T-helper 1 cell (primary cell): Measurements from ENCODE around the gene GATD1.

Experiments
- DNase-seq, 5 donors: peaks; one replicate each; pipeline ENCODE4 v3.0.0-alpha.2; 2012 to 2020
- total RNA-seq, 4 donors: gene quantifications; one replicate each; lab custom pipeline; 2026; lab: John Stamatoyannopoulos, UW

Gene GATD1, protein sequence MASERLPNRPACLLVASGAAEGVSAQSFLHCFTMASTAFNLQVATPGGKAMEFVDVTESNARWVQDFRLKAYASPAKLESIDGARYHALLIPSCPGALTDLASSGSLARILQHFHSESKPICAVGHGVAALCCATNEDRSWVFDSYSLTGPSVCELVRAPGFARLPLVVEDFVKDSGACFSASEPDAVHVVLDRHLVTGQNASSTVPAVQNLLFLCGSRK
- total RNA-seq, result 27.4 to 50.0 (median 35.5) reads per million in 4 donors

DNA sequence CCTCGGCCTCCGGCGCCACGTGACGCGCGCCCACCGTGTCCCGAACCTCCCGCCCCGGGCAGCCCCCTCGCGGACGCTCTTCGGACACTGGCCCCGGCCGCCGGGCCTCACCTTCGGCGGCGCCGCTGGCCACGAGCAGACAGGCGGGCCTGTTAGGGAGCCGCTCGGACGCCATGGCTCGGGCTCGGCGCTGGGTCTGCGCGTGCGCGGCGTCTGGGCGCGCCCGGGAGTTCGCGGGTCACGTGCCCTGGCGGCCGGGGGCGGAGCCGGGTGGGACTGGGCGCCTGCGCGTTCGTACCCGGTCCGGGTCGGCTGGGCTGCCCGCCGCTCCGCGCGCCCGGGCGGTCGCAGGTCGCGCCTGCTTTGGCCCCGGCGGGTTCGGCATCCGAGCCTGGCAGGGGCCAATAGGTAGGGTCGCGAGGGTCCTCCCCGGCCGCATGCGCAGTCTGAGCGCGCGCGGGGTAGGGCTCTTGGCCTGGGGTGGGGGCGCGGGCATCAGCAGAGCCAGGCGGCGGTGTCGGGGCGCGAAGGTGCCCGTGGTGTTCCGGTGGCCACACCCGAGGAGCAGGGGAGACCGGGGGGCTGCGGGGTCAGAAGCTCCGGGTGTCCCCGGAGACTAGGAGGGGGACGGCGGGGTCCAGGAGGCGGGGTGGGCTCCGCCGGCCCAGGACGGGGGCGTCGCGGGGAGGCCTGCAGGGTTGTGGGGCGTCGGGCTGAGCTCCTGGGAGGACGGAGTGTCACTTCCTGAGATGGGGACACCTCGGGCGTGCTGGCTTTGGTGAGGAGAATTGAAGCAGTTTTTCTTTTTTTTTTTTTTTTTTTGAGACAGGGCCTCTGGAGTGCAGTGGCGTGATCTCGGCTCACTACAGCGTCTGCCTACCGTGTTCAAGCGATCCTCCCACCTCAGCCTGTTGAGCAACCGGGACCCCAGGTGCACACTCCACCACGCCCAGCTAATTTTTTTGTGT lies at the start of gene GATD1:
GATD1 (minus strand) TSS at position 200 of the 968 bp plus-strand sequence; CDS start at position 175, 25 bp downstream.
- peak; percentile 87 to 96 (median 90) for DNase-seq

DNA sequence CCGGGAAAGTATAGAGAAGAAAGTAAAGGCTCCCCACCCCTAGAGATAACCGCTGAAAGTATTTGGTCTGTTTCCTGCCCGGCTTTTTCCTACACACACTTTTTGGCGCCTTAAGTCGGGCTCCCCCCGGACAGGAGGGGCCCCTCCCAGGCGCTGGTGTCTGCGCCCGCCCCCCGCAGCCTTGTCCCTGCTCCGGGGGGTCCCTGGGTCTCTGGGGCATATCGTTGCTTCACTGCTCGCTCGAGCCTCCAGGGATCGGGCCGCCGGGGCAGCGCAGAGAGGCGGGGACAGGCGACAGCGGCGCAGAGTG lies 49.5 kb upstream of the GATD1 start:
- DNase-seq, result no peak

DNA sequence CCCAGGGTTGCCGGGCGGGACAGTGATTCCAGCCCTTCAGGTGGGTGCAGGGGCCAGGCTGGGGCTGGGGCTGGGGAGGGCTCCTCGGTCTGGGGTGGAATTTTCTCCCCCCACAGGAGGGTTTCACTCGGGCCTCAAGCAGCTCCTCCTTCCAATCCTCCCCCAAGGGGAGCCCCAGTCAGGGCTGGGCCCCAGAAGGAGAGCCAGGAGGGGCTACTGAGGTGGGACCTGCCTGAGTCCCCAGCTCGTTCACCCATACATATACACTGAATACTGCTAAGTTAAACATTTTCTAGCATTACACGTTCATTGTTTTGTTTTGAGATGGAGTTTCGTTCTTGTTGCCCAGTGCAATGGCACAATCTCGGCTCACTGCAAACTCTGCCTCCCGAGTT lies 48.9 kb upstream of the GATD1 start:
- DNase-seq, result no peak

DNA sequence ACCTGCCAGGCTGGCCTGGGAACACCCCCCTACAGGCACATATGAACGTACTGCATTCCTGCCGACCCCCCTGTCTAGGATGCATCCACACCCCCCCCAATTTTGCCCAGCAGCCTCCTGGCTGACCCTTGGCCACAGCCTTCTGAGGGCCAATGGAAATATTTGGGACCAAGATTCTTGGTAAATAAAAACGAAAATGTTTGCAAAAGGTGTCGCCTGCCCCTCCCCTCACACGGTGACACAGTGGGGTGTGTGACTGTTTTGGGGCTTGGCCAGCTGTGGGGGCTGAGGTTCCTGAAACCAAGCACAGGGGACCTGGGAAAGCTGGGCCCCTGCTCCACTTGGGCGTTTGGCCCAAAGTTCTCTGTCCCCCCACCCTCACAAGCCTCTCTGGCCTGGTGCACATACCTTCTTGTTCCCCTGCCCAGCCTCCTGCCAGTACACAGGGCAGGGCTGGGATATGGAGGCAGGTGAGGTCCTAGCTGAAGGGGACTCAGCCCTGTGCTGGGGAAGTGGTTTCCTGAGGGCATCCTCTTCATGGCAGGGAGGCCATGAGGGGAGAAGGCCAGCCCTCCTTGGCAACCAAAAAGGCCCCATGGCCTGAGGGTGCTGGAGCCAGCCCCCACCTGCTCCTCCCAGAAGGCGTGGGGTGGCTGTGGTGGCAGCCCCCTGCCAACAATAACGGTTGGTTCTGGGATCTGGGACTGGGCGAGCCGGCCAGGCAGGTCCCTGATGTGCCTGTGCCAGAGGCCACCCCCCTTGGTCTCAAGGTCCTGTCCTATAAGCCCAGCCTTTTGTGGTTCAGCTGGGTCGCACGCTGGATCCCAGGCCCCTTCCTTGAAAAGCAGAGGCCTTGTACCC lies 48.3 kb upstream of the GATD1 start:
- no peak for DNase-seq

DNA sequence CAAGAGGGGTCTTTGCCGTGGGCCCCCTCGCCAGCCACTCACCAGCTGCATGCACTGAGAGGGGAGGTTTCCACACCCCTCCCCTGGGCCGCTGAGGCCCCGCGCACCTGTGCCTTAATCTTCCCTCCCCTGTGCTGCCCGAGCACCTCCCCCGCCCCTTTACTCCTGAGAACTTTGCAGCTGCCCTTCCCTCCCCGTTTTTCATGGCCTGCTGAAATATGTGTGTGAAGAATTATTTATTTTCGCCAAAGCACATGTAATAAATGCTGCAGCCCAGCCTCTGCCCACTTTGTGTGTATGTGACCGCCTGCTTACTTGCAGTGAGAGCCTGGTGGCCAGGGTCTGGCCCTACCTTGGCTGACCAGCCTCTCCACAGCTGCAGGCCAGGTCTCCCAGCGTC lies 47.7 kb upstream of the GATD1 start:
- DNase-seq, result no peak

DNA sequence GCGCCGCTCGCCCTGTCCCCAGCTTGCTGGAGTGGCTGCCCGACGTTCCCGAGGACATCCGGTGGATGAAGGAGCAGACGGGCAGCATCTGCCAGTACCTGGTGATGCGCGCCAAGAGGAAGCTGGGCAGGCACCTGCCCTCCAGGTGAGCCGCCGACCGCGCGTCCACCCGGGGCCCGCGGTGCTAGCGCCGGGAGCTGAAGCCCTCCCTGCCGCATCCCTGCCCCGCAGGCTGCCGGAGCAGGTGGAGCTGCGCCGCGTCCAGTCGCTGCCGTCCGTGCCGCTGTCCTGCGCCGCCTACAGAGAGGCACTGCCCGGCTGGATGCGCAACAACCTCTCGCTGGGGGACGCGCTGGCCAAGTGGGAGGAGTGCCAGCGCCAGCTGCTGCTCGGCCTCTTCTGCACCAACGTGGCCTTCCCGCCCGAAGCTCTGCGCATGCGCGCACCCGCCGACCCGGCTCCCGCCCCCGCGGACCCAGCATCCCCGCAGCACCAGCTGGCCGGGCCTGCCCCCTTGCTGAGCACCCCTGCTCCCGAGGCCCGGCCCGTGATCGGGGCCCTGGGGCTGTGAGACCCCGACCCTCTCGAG lies 47.1 kb upstream of the GATD1 start:
- no peak for DNase-seq

DNA sequence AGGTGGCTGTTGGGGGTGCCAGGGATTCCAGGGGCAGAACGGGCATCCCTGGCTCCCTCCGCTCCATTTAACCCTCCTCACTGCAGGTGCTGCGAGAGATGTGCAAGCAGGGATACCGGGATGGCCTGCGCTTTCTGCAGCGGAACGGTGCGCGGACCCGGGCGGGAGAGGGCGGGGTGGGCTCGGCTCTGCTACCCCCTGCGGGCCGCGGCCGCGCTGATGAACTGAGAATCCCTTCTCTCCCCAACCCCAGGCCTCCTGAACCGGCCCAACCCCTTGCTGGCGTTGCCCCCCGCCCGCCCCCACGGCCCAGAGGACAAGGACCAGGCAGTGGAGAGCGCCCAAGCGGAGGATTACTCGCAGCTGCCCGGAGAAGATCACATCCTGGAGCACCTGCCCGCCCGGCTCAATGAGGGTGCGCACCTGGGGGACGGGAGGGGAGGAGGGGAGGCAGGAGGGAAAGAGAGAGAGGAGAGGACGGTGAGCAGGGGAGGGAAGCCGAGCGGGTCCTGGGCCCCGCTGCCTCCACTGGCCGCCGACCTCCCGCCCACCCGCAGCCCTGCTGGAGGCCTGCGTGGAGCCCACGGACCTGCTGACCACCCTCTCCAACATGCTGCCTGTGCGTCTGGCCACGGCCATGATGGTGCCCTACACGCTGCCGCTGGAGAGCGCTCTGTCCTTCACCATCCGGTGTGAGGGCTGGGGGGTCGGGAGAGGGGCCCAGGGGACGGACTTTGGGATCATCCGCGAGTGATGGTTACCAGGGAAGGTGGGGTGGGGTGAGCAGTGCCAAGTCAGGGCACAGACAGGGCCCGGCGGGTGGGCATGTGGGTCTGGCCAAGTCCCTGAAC lies 46.4 kb upstream of the GATD1 start:
- no peak for DNase-seq

DNA sequence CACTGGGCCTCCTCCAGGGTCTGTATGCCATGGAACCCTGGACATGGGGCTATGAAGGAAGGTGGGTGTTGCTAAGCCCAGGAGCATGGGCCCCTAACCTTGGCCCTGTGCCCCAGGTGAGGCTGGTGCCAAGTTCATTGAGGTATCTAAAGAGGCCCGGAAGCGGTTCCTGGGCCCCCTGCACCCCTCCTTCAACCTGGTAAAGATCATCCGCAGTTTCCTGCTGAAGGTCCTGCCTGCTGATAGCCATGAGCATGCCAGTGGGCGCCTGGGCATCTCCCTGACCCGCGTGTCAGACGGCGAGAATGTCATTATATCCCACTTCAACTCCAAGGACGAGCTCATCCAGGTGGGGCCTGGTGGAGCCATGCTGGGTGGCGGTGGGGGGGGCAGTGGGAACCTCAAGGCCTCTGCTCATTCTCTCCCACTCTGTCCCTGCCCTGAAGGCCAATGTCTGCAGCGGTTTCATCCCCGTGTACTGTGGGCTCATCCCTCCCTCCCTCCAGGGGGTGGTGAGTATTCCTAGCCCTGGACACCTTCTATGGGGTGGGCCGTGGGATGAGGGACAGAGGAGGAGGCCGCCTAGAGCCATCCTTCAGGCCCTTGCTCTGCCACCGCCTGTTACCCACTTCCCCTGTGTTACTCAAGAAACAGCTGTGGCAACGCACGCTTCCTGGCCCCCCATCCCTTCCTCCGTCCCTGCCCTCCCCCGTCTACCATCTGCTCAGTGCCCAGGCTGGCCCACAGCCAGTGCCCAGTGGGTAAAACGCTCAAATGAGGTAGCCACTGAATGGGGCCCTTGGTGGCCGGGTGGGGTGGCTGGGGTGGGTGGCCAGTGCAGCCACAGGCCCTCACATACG lies 44.5 kb upstream of the GATD1 start:
- no peak for DNase-seq

DNA sequence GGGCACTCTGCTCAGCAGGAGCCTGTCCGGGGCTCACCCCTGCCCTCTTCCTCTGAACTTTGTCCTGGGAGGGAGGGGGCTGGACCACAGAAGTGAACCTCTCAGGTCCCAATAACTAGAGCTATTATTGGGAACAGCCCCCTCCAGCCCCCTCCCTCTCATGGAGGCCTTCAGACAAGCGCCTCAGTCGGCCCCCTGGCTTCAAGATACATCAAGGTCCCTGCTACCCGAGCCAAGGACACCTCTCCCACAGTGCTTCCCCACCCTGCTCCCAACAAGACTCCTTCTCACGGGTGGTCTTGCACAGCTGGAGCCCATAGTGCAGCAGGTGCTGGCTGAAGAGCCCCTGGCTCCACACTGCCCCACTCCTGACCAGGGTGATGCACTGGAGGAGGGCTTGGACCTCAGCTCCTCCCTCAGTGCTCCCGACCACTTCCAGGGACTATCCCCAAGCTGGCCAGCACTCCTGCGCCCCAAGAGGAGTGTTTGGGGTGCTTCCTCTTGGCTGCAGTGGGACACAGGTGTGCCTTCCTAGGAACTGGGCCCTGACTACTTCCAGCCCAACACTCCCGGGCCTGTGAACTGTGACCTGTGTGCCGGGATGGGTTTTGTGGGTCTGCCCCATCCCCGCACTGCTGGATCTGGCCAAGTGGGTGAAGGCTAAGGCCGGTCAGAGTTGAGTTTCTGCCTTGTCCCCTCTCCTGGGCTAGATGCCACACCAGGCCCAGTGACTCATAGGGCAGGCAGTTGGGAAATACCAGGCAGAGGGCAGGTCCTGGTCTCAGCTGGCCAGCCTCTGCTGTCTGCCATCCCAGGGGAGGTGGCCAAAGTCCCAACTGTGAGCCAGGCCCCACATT lies 43.6 kb upstream of the GATD1 start:
- DNase-seq, result no peak

DNA sequence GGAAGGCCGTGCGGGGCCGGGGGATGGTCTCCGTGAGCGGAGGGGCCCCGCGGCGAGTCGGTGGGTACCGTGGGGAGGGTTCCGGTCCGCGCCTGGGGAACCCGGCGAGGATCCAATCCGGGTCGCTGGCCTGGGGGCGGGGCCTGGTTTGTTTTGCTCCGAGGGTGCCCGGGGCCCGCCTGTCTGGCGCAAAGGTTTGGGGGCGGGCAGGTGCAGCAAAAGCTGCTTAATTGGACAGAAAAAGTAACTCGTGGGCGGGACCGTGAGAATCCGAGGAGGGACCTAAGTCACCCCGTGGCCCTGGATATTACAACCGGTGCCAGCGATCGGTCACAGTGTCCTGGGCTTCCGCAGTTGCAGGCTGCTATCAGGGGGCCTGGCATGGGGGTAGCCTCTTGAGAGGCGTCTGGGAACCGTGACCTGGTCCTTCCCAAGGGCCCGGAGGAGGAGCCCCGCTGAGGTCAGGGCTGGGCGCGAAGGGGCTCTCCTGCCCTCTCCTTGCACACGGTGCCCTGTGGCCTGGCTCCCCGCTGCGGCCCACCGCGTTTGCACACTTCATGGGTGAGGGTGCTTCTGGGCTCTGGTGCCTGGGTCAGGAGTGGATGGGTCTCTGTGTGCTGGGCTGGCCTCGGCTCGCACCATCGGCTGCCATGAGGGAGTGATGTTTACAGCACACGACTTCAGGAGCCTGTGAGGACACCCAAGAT lies 42.8 kb upstream of the GATD1 start:
- peak; percentile 90 to 97 (median 94) for DNase-seq

DNA sequence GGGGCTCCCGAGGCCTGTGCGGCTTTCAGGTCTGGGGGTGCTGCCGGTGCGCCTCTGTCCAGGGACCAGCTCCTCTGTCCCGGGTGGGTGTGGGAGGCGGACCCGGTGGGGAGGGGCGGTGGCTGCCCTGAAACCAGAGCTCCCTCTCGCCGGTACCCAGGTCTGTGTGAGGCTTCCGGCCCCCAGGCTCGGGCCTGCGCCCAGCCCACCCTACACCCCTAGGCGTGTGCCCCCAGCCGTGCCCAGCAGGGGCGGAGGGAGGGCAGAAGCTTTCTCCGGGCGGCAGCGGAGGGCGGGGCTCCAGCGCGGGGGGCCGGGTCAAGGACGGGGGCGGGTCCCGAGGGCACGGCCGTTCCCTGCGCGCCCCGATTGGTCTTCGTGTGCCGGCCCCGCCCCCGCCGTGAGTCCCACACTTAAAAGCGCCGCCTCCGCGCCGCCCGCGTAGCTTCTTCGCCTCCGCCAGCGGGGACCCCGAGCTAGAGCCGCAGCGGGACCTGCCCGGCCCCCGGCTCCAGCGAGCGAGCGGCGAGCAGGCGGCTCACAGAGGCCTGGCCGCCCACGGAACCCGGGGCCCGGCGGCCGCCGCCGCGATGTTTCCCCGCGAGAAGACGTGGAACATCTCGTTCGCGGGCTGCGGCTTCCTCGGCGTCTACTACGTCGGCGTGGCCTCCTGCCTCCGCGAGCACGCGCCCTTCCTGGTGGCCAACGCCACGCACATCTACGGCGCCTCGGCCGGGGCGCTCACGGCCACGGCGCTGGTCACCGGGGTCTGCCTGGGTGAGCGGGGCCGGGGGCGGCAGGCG lies 42.0 kb upstream of the GATD1 start:
- peak; percentile 87 to 92 (median 90) for DNase-seq

DNA sequence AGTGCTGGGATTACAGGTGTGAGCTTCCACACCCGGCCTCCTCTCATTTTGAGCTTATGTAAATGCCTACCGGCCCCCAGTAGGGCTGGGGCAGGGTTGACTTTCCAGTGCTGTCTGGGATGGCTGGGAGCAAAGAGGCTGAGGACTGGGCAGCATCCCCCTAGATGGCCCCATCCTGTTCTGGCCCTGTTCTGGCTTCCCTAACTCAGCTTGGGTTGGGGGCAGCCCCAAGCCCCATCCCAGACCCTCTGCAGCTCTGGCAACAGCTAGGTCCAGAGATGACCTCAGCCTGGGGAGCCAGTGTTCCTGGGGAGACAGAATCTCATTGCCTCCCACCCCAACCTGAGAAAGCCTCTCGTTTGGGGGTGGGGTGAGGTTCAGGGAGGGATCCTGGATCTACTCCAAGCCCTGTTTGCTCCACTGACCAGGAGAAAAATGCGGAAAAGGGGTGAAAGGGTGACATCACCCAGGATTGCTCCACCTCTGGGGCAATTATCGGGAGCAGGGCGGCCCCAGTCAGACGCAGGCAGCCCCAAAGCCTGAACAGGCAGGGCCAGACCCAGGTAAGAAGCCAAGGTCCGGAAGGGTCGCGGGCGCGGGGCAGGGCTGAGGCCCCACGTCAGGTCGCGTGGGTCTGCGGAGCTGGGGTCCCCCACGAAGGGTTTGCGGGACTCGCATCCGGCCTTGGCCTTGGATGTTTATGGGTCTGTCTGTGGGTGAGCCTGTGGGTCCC lies 41.3 kb upstream of the GATD1 start, which contains the start of gene PNPLA2:
PNPLA2 (plus strand) TSS at position 519 of the 733 bp plus-strand sequence. CDS start 805 bp downstream, outside the sequence.
- DNase-seq, result no peak

DNA sequence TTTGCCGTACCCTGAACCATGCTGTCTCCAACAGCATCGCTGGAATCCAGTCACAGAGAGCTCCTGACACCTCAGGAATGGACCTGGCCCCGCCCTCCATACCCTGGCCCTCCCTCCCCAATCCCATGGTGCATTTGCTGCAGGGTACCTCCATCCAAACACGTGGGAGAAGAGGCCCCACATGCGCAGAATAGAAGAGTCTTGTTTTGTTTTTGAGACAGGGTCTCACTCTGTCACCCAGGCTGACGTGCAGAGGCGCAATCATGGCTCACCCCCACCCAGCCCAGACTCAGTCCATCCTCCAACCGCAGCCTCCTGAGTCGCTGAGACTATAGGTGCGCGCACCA lies 39.1 kb upstream of the GATD1 start:
- no peak for DNase-seq

DNA sequence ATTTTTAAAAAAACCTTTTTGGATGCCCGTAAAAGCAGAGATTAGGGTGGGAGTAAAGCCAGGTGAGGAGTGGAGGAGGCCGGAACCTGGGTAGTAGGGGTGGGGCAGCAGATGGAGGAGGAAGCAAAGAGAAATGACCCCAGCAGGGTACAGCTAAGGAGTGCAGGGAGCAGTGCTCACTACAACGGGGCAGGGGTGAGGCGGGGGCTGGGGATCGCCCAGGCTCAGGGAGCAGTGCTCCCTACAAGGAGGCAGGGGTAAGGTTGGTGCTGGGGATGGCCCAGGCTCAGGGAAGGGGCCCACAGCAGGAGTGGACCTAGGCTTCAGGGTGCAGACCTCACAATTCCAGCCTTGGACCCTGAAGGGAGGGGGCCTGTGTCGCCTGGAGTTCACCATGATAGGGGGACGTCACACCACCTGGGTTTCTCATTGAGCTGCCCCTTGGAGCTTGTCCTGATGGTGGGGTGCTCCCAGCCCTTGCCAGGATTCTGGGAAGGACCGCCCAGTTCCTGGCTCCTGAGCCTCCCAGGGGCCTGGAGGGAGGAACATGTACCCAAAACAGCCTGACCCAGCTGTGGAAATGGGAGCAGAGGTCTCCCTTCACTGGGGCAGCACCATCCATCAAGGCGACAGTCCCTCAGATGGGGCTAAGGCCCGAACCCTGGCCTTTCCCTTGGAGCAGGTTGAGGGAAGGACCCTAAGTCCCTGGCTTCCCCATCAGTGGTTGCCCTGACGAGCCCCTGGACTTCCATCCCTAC lies 38.6 kb upstream of the GATD1 start:
- DNase-seq, result no peak

DNA sequence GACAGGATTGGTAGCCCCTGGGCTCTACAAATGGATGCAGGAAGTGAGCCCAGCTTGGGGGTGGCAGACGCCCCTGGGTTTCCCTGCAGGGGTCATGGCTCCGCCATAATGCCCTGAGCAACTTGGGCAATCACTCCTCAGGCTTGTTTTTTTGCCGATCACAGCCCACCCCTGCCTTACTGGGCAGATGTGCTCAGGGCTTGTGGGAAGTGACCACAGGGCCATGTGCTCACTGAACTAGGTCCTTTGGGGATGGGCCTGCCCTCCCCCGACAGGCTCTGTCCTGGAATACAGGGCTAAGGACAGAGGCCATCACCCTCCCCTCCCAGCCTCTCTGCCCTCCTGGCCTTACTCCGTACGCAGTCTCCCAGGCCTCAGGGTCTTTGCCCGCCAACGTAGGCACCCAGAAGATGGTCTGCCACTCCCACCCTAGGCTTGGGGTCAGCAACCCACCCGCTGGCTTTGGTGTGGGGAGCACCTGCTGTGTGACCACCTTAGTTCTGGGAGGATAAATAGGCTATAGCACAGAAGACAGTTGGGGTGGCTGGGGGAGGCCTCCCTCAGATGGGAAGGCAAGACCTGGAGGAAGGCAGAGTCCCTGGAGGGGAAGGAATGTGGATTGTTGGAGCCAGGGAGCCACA lies 36.3 kb upstream of the GATD1 start:
- no peak for DNase-seq

DNA sequence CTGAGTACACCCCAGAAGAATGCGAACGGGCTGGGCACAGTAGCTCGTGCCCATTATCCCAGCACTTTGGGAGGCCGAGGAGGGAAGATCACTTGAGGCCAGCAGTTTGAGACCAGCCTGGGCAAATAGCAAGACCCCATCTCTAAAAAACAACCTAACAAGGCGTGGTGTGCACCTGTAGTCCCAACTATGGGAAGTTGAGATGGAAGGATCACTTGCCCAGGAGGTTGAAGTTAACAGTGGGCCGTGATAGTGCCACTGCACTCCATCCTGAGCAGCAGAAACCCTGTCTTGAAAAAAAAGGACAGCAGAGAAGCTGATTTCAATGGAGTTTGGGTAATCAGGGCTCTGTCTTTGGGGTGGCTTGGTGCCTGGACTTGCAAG lies 35.8 kb upstream of the GATD1 start:
- DNase-seq, result no peak
